IMR-90 (cell line): Measurements from ENCODE around the gene DYNLT5. TPM values are rescaled to one million over a fixed set of nuclear protein-coding genes. Genes with fewer than 3 reads are reported as not detected.

ENCODE experiments used
- ATAC-seq: fragments of 200-7000 bp; cut with Tn5 transposase; 2 replicates; pipeline ENCODE4 v1.9.1; 2020; ENCODE audit warnings: low read depth, mild to moderate bottlenecking, moderate library complexity
- BruUV-seq: library from RNA; stranded (reverse); fragments of 400-500 nt; replicated peaks from 2 replicates; lab custom pipeline; 2021; lab: Mats Ljungman, UMichigan
- CTCF ChIA-PET: fragments of 300-600 bp; formaldehyde crosslinking; extraction: SDS; loops from one replicate; lab custom pipeline; 2021; ENCODE audit warnings: antibody characterized with exemption; lab: Yijun Ruan, JAX
- POLR2A ChIA-PET: fragments of 300-600 bp; sonication (Branson Sonifier 250); formaldehyde crosslinking; loops from one replicate; lab custom pipeline; 2022; ENCODE audit warnings: antibody characterized with exemption; ENCODE audit not compliant: unreplicated experiment; lab: Charles Lee
- DNase-seq: peaks from one replicate; pipeline ENCODE4 v3.0.0; 2013
- H2AFZ ChIP-seq: replicated peaks from 2 replicates; pipeline ENCODE3; 2013; ENCODE audit warnings: low read length, mild to moderate bottlenecking; ENCODE audit not compliant: poor library complexity
- H2AK5ac ChIP-seq: 2 replicates; pipeline ENCODE4 v1.6.1; 2013; ENCODE audit warnings: low read depth, low read length, inconsistent platforms
- H2AK9ac ChIP-seq: replicated peaks from 2 replicates; pipeline ENCODE3; 2013; ENCODE audit warnings: mild to moderate bottlenecking, low read depth, low read length, moderate library complexity; ENCODE audit not compliant: poor library complexity
- H2BK120ac ChIP-seq: 2 replicates; pipeline ENCODE4 v1.6.1; 2013; ENCODE audit warnings: low read depth, low read length, inconsistent platforms
- H2BK15ac ChIP-seq: 3 replicates; pipeline ENCODE4 v1.6.1; 2013; ENCODE audit warnings: low read depth, low read length, inconsistent platforms
- H2BK20ac ChIP-seq: 2 replicates; pipeline ENCODE4 v1.6.1; 2013; ENCODE audit warnings: low read depth, mild to moderate bottlenecking, inconsistent platforms, low read length, moderate library complexity
- H2BK5ac ChIP-seq: 2 replicates; pipeline ENCODE4 v1.6.1; 2013; ENCODE audit warnings: mild to moderate bottlenecking, low read depth, low read length, inconsistent platforms; ENCODE audit not compliant: poor library complexity, severe bottlenecking
- H3K14ac ChIP-seq: replicated peaks from 2 replicates; pipeline ENCODE4 v1.6.1; 2013; ENCODE audit warnings: low read depth, low read length, inconsistent platforms
- H3K18ac ChIP-seq: 2 replicates; pipeline ENCODE4 v1.6.1; 2013; ENCODE audit warnings: low read depth, low read length, control low read depth
- H3K23ac ChIP-seq: 2 replicates; pipeline ENCODE4 v1.6.1; 2013; ENCODE audit warnings: low read depth, low read length, inconsistent platforms
- H3K27ac ChIP-seq: 2 replicates; pipeline ENCODE4 v1.5.1; 2013; ENCODE audit warnings: mild to moderate bottlenecking, control low read depth, low read length; ENCODE audit not compliant: insufficient read depth
- H3K27me3 ChIP-seq: 2 replicates; pipeline ENCODE4 v1.6.1; 2013; ENCODE audit warnings: low read length; ENCODE audit not compliant: control insufficient read depth, insufficient read depth
- H3K36me3 ChIP-seq: 2 replicates; pipeline ENCODE4 v1.6.1; 2013; ENCODE audit warnings: low read length, mixed read lengths; ENCODE audit not compliant: control insufficient read depth, insufficient read depth
- H3K4ac ChIP-seq: 2 replicates; pipeline ENCODE4 v1.6.1; 2013; ENCODE audit warnings: low read depth, low read length, inconsistent platforms
- H3K4me1 ChIP-seq: 2 replicates; pipeline ENCODE4 v1.6.1; 2013; ENCODE audit warnings: low read length, mixed read lengths; ENCODE audit not compliant: control insufficient read depth, insufficient read depth
- H3K4me2 ChIP-seq: 2 replicates; pipeline ENCODE4 v1.6.1; 2013; ENCODE audit warnings: low read depth, mild to moderate bottlenecking, control low read depth, low read length, moderate library complexity
- H3K4me3 ChIP-seq: 2 replicates; pipeline ENCODE4 v1.5.1; 2013; ENCODE audit warnings: low read depth, mild to moderate bottlenecking, control low read depth, low read length, moderate library complexity; ENCODE audit not compliant: insufficient read depth
- H3K56ac ChIP-seq: 2 replicates; pipeline ENCODE4 v1.6.1; 2013; ENCODE audit warnings: low read length, inconsistent platforms; ENCODE audit not compliant: insufficient read depth; ENCODE audit errors: extremely low read depth
- H3K79me1 ChIP-seq, 2 experiments: 2 replicates each; pipeline ENCODE4 v1.6.1; 2013; ENCODE audit warnings: low read length in 2 of 2, inconsistent platforms in 1 of 2, low read depth in 1 of 2
- H3K9ac ChIP-seq: 2 replicates; pipeline ENCODE4 v1.6.1; 2013; ENCODE audit warnings: low read depth, low read length, control low read depth
- H3K9me1 ChIP-seq: 2 replicates; pipeline ENCODE4 v1.6.1; 2013; ENCODE audit warnings: low read length, inconsistent platforms; ENCODE audit not compliant: insufficient read depth
- H3K9me3 ChIP-seq: 2 replicates; pipeline ENCODE4 v1.6.1; 2013; ENCODE audit warnings: low read length; ENCODE audit not compliant: control insufficient read depth, insufficient read depth
- H4K20me1 ChIP-seq: 2 replicates; pipeline ENCODE4 v1.6.1; 2013; ENCODE audit warnings: low read length, inconsistent platforms; ENCODE audit not compliant: insufficient read depth
- H4K5ac ChIP-seq: 2 replicates; pipeline ENCODE4 v1.6.1; 2013; ENCODE audit warnings: mild to moderate bottlenecking, low read depth, low read length, control low read depth
- H4K8ac ChIP-seq, 2 experiments: 2 replicates each; pipeline ENCODE4 v1.6.1; 2013; ENCODE audit warnings: low read depth in 2 of 2, low read length in 2 of 2, control low read depth in 1 of 2, inconsistent platforms in 1 of 2
- H4K91ac ChIP-seq: 2 replicates; pipeline ENCODE4 v1.6.1; 2013; ENCODE audit warnings: low read depth, low read length, inconsistent platforms; ENCODE audit not compliant: insufficient read depth
- BHLHE40 ChIP-seq: fragments of 150-350 bp; IDR thresholded peaks from 2 replicates; pipeline ENCODE4 v1.6.1; 2016; ENCODE audit warnings: mild to moderate bottlenecking, low read depth, low read length
- CEBPB ChIP-seq: IDR thresholded peaks from 2 replicates; pipeline ENCODE4 v1.6.1; 2012; ENCODE audit warnings: low read depth, low read length, improper control_type of control experiment
- CHD1 ChIP-seq: IDR thresholded peaks from 2 replicates; pipeline ENCODE4 v1.6.1; 2012; ENCODE audit warnings: low read depth, low read length, improper control_type of control experiment
- CTCF ChIP-seq: conservative IDR thresholded peaks from 2 replicates; pipeline ENCODE4 v1.5.1; 2012; ENCODE audit warnings: mild to moderate bottlenecking, low read depth, low read length, improper control_type of control experiment
- ELK1 ChIP-seq: fragments of 150-350 bp; IDR thresholded peaks from 2 replicates; pipeline ENCODE4 v1.6.1; 2016; ENCODE audit warnings: low read depth, mild to moderate bottlenecking, low read length, moderate library complexity, borderline replicate concordance
- FOS ChIP-seq: fragments of 150-350 bp; IDR thresholded peaks from 2 replicates; pipeline ENCODE4 v1.6.1; 2016; ENCODE audit warnings: low read depth, low read length
- MAFK ChIP-seq: IDR thresholded peaks from 2 replicates; pipeline ENCODE4 v1.6.1; 2012; ENCODE audit warnings: low read depth, low read length, improper control_type of control experiment
- MAZ ChIP-seq: IDR thresholded peaks from 2 replicates; pipeline ENCODE4 v1.6.1; 2012; ENCODE audit warnings: low read depth, mild to moderate bottlenecking, low read length, improper control_type of control experiment, moderate library complexity, borderline replicate concordance
- MXI1 ChIP-seq: IDR thresholded peaks from 2 replicates; pipeline ENCODE4 v1.6.1; 2012; ENCODE audit warnings: low read depth, mild to moderate bottlenecking, low read length, moderate library complexity, borderline replicate concordance
- POLR2A ChIP-seq: IDR thresholded peaks from 2 replicates; pipeline ENCODE4 v1.6.1; 2012; ENCODE audit warnings: mild to moderate bottlenecking, low read depth, low read length
- RAD21 ChIP-seq: IDR thresholded peaks from 2 replicates; pipeline ENCODE4 v1.6.1; 2012; ENCODE audit warnings: low read length, improper control_type of control experiment
- RCOR1 ChIP-seq: IDR thresholded peaks from 2 replicates; pipeline ENCODE4 v1.6.1; 2012; ENCODE audit warnings: mild to moderate bottlenecking, low read length, improper control_type of control experiment; ENCODE audit not compliant: insufficient replicate concordance
- RFX5 ChIP-seq: IDR thresholded peaks from 2 replicates; pipeline ENCODE4 v1.8.0; 2012; ENCODE audit warnings: low read depth, mild to moderate bottlenecking, low read length, moderate library complexity
- SMC3 ChIP-seq: fragments of 150-350 bp; IDR thresholded peaks from 2 replicates; pipeline ENCODE4 v1.6.1; 2016; ENCODE audit warnings: low read depth, mild to moderate bottlenecking, antibody characterized with exemption, low read length, moderate library complexity
- USF2 ChIP-seq: fragments of 150-350 bp; IDR thresholded peaks from 2 replicates; pipeline ENCODE4 v1.6.1; 2017; ENCODE audit warnings: mild to moderate bottlenecking, antibody characterized with exemption, low read length, low read depth
- WGBS, 2 experiments: methylation state at CpG; one replicate each; pipeline versions ENCODE4 v1.1.5 to v1.1.7; 2013; ENCODE audit warnings: missing lambda C conversion rate in 2 of 2; ENCODE audit not compliant: insufficient read length in 1 of 2; ENCODE audit errors: extremely low coverage in 2 of 2; 5-methylcytosine and 5-hydroxymethylcytosine counted together
- dilution Hi-C: fragments of 300-500 bp; cut with HindIII; formaldehyde crosslinking; loops from one replicate; pipeline ENCODE4 v1.14.3; 2018; ENCODE audit warnings: low sequenced_read_pairs; ENCODE audit not compliant: unreplicated experiment
- in situ Hi-C: fragments of 300-500 bp; cut with MboI; formaldehyde crosslinking; loops from 3 replicates; pipeline ENCODE4 v1.14.3; 2019; ENCODE audit warnings: low sequenced_read_pairs, inconsistent platforms, mixed read lengths
- intact Hi-C: fragments of 100-400 bp; cut with micrococcal nuclease; formaldehyde crosslinking; loops from 2 replicates; pipeline ENCODE4 v1.10.0; 2022
- polyA plus RNA-seq, 3 experiments: library from polyadenylated mRNA; depleted of rRNA; stranded (reverse); fragments of >200 nt; gene quantifications; 2 replicates each; pipeline ENCODE4 v1.2.3, GENCODE V29; 2012; ENCODE audit warnings: low replicate concordance in 1 of 3
- total RNA-seq: library from RNA; depleted of rRNA; stranded (reverse); fragments of >200 nt; gene quantifications from 2 replicates; pipeline ENCODE4 v1.2.3, GENCODE V29; 2012

DYNLT5 gene
- total and polyA plus RNA-seq, 2 of the 4 experiments (the other 2 are of a cell fraction): 0.12 to 0.18 TPM

- Histone ChIP-seq H3K36me3 (peaks cover 20% of the 10 kb centered on the region), H2BK20ac (no peak overlapping the region), H3K14ac (no peak overlapping the region), H3K4me1 (peaks cover 3% of the 10 kb centered on the region), H3K9ac (no peak overlapping the region), H4K5ac (no peak overlapping the region), H2AK5ac (no peak overlapping the region), H3K79me1 (peaks cover 0 to 5% of the 10 kb centered on the region in 2 experiments; a peak in 2 of 4 replicates), H2BK5ac (no peak overlapping the region), H3K4ac (no peak overlapping the region), H2AK9ac (no peak overlapping the region), H3K27me3 (no peaks in the 10 kb centered on the region), H3K9me1 (peaks cover 5% of the 10 kb centered on the region; the same call in 1 of the 2 replicates), H4K8ac (no peak overlapping the region), H3K4me2 (no peak overlapping the region), H4K91ac (no peak overlapping the region), H2AFZ (no peak overlapping the region), H3K4me3 (no peak overlapping the region), H2BK15ac (no peak overlapping the region), H3K27ac (no peak overlapping the region), H2BK120ac (no peak overlapping the region), H4K20me1 (peaks cover 3% of the 10 kb centered on the region; the same call in 1 of the 2 replicates), H3K23ac (no peak overlapping the region), H3K9me3 (no peaks in the 10 kb centered on the region), H3K18ac (no peak overlapping the region), H3K56ac (no peak overlapping the region; the same call in 1 of the 2 replicates)
- no TSS peak for BruUV-seq
- ATAC-seq (no peak), DNase-seq (no peak)
- in situ Hi-C loops (loop anchor here (25.0 kb wide), 1 partner anchor 469 kb away; no protein-coding TSS in a partner anchor), intact Hi-C loops (no loop called here), dilution Hi-C loops (no loop called here)
- POLR2A ChIA-PET: interaction anchor here (0.6 kb wide), 1 partner anchor 67 kb away, joined by 4 read pairs; no protein-coding TSS in a partner anchor
- CTCF ChIA-PET: no interaction called here
- WGBS, 2 experiments: no CpG with 5 or more reads among the region's 4 CpGs
- no peak for TF ChIP-seq SMC3
- no peak for TF ChIP-seq FOS
- TF ChIP-seq RFX5: no peak
- no peak for TF ChIP-seq RCOR1
- TF ChIP-seq BHLHE40: no peak
- TF ChIP-seq MAFK: no peak
- TF ChIP-seq MAZ: no peak
- no peak for TF ChIP-seq POLR2A
- TF ChIP-seq CTCF: no peak
- no peak for TF ChIP-seq MXI1
- TF ChIP-seq ELK1: no peak
- no peak for TF ChIP-seq RAD21
- no peak for TF ChIP-seq CEBPB
- TF ChIP-seq CHD1: no peak
- TF ChIP-seq USF2: no peak
Observed at GRCh38 chr1:66731170-66731865, 20.9 kb upstream of the DYNLT5 start.
